ENCODE measurements around the gene NOS3. TPM values are rescaled to one million over a fixed set of nuclear protein-coding genes. Genes with fewer than 3 reads are reported as not detected.
A peak's percentile ranks its signal among the peaks of the same experiment; 100 is the strongest.

Gene NOS3
- total and polyA plus RNA-seq, 2 of the 13 experiments (the other 11 are each of a cell fraction or from before 2014, with no cell fraction given): 3.7 to 7.5 TPM

DNA sequence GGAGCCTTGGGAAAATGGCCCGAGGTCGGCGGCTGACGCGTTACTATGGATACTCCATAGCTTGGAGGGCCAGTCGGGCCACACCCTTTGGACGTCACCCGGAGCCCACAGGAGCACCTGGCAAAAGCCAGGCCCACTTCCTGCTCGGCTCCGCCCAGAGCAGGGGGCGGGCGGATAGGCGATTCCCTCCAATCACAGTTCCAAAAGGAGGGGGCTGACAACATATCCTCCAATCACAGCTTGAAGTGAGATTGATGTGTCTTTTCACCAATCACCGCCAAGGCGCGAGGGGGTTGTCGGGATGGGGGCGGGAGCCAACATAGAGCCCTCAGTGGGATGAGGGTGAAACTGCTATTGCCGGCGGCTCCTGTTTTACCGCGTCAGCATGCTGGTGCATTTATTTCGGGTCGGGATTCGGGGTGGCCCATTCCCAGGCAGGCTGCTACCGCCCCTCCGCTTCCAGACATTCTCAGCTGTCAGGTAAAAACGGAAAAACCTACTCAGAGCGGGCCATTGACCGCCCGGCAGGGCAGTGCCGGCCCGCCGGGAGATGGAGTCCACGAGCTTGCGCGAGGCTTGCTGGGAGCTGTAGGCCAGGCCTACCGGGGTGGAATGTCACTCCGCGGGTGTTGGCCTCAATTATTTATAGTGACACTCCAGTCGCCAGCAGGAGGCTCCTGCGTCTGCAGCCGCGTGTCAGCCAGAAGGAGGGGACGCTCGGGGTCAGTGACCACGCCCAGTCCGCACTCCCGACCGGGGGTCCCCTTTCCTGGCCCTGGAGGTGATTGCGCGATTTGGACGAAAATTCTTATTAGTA, 37.5 kb downstream of the NOS3 start, which contains the start of gene ABCB8 (continued):
- no peak for TF ChIP-seq NFIB (CRISPR knock-in tag; IDR thresholded peaks at IDR 0.05; ENCODE audit: borderline replicate concordance)
- TF ChIP-seq, protein P1, sequence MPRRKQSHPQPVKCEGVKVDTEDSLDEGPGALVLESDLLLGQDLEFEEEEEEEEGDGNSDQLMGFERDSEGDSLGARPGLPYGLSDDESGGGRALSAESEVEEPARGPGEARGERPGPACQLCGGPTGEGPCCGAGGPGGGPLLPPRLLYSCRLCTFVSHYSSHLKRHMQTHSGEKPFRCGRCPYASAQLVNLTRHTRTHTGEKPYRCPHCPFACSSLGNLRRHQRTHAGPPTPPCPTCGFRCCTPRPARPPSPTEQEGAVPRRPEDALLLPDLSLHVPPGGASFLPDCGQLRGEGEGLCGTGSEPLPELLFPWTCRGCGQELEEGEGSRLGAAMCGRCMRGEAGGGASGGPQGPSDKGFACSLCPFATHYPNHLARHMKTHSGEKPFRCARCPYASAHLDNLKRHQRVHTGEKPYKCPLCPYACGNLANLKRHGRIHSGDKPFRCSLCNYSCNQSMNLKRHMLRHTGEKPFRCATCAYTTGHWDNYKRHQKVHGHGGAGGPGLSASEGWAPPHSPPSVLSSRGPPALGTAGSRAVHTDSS (CRISPR knock-in tag; conservative IDR thresholded peaks at IDR 0.05): no peak
- TF ChIP-seq, protein P2, sequence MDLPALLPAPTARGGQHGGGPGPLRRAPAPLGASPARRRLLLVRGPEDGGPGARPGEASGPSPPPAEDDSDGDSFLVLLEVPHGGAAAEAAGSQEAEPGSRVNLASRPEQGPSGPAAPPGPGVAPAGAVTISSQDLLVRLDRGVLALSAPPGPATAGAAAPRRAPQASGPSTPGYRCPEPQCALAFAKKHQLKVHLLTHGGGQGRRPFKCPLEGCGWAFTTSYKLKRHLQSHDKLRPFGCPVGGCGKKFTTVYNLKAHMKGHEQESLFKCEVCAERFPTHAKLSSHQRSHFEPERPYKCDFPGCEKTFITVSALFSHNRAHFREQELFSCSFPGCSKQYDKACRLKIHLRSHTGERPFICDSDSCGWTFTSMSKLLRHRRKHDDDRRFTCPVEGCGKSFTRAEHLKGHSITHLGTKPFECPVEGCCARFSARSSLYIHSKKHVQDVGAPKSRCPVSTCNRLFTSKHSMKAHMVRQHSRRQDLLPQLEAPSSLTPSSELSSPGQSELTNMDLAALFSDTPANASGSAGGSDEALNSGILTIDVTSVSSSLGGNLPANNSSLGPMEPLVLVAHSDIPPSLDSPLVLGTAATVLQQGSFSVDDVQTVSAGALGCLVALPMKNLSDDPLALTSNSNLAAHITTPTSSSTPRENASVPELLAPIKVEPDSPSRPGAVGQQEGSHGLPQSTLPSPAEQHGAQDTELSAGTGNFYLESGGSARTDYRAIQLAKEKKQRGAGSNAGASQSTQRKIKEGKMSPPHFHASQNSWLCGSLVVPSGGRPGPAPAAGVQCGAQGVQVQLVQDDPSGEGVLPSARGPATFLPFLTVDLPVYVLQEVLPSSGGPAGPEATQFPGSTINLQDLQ (CRISPR knock-in tag; IDR thresholded peaks at IDR 0.05): no peak
- no peak for TF ChIP-seq REXO4 (CRISPR knock-in tag; IDR thresholded peaks at IDR 0.05; ENCODE audit: borderline replicate concordance)
- TF ChIP-seq, protein P3, sequence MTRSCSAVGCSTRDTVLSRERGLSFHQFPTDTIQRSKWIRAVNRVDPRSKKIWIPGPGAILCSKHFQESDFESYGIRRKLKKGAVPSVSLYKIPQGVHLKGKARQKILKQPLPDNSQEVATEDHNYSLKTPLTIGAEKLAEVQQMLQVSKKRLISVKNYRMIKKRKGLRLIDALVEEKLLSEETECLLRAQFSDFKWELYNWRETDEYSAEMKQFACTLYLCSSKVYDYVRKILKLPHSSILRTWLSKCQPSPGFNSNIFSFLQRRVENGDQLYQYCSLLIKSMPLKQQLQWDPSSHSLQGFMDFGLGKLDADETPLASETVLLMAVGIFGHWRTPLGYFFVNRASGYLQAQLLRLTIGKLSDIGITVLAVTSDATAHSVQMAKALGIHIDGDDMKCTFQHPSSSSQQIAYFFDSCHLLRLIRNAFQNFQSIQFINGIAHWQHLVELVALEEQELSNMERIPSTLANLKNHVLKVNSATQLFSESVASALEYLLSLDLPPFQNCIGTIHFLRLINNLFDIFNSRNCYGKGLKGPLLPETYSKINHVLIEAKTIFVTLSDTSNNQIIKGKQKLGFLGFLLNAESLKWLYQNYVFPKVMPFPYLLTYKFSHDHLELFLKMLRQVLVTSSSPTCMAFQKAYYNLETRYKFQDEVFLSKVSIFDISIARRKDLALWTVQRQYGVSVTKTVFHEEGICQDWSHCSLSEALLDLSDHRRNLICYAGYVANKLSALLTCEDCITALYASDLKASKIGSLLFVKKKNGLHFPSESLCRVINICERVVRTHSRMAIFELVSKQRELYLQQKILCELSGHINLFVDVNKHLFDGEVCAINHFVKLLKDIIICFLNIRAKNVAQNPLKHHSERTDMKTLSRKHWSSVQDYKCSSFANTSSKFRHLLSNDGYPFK (CRISPR knock-in tag; IDR thresholded peaks at IDR 0.05; ENCODE audit: borderline replicate concordance): peak; percentile 92
- TF ChIP-seq HES4 (CRISPR knock-in tag; IDR thresholded peaks at IDR 0.05; ENCODE audit: borderline replicate concordance): no peak
- TF ChIP-seq, protein P4, sequence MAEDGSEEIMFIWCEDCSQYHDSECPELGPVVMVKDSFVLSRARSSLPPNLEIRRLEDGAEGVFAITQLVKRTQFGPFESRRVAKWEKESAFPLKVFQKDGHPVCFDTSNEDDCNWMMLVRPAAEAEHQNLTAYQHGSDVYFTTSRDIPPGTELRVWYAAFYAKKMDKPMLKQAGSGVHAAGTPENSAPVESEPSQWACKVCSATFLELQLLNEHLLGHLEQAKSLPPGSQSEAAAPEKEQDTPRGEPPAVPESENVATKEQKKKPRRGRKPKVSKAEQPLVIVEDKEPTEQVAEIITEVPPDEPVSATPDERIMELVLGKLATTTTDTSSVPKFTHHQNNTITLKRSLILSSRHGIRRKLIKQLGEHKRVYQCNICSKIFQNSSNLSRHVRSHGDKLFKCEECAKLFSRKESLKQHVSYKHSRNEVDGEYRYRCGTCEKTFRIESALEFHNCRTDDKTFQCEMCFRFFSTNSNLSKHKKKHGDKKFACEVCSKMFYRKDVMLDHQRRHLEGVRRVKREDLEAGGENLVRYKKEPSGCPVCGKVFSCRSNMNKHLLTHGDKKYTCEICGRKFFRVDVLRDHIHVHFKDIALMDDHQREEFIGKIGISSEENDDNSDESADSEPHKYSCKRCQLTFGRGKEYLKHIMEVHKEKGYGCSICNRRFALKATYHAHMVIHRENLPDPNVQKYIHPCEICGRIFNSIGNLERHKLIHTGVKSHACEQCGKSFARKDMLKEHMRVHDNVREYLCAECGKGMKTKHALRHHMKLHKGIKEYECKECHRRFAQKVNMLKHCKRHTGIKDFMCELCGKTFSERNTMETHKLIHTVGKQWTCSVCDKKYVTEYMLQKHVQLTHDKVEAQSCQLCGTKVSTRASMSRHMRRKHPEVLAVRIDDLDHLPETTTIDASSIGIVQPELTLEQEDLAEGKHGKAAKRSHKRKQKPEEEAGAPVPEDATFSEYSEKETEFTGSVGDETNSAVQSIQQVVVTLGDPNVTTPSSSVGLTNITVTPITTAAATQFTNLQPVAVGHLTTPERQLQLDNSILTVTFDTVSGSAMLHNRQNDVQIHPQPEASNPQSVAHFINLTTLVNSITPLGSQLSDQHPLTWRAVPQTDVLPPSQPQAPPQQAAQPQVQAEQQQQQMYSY (CRISPR knock-in tag; IDR thresholded peaks at IDR 0.05): no peak; the same call in 1 of the 2 replicates
- 0 out of 2 replicates have a peak, but pooled peaks have one; percentile 11 for TF ChIP-seq GATAD2A (CRISPR knock-in tag; IDR thresholded peaks at IDR 0.05)
- TF ChIP-seq NCOR1 (IDR thresholded peaks at IDR 0.05; ENCODE audit: borderline replicate concordance, low read length): no peak
- no peak for TF ChIP-seq SSRP1 (CRISPR knock-in tag; IDR thresholded peaks at IDR 0.05)
- TF ChIP-seq HHEX (CRISPR knock-in tag; IDR thresholded peaks at IDR 0.05): peak; percentile 48; the same call in 1 of the 2 replicates
- no peak for TF ChIP-seq ZSCAN12 (CRISPR knock-in tag; IDR thresholded peaks at IDR 0.05)
- no peak for TF ChIP-seq CENPT (CRISPR knock-in tag; IDR thresholded peaks at IDR 0.05; ENCODE audit: low read depth)
- no peak for TF ChIP-seq SIX4 (CRISPR knock-in tag; IDR thresholded peaks at IDR 0.05)
- TF ChIP-seq STAG1 (CRISPR knock-in tag; IDR thresholded peaks at IDR 0.05): peak; percentile 65
- TF ChIP-seq ZNF451 (CRISPR knock-in tag; IDR thresholded peaks at IDR 0.05): 0 out of 2 replicates have a peak, but pooled peaks have one; percentile 35
- no peak for TF ChIP-seq ZNF75D (CRISPR knock-in tag; IDR thresholded peaks at IDR 0.05; ENCODE audit: borderline replicate concordance)
- 0 out of 2 replicates have a peak, but pooled peaks have one; percentile 33 for TF ChIP-seq ZNF607 (CRISPR knock-in tag; IDR thresholded peaks at IDR 0.05; ENCODE audit: borderline replicate concordance)
- TF ChIP-seq ZMYM4 (CRISPR knock-in tag; IDR thresholded peaks at IDR 0.05): peak; percentile 47; the same call in 1 of the 2 replicates
